Esophagus squamous epithelium (tissue), 5 donors: ENCODE results near the gene TOR4A. TPM values are rescaled to one million over a fixed set of nuclear protein-coding genes. Genes with fewer than 3 reads are reported as not detected.
A peak's percentile ranks its signal among the peaks of the same experiment; 100 is the strongest.

Experiments
- DNase-seq: peaks from one replicate; lab custom pipeline; 2025; lab: John Stamatoyannopoulos, UW
- H3K27ac ChIP-seq, 4 donors: fragments of 200-600 bp; sonication (generic); one replicate each; pipeline ENCODE4 v1.5.1; 2016 to 2019; ENCODE audit warnings: mild to moderate bottlenecking in 1 of 4
- H3K27me3 ChIP-seq, 4 donors: fragments of 200-600 bp; sonication (generic); 1 replicate in 3 of 4; 2 replicates in 1 of 4; pipeline versions ENCODE4 v1.5.1 to v1.6.0; 2017 to 2021; ENCODE audit warnings: antibody characterized with exemption in 1 of 4
- H3K36me3 ChIP-seq, 3 donors: fragments of 200-600 bp; sonication (generic); one replicate each; pipeline ENCODE4 v1.5.1; 2016 to 2019
- H3K4me1 ChIP-seq, 3 donors: fragments of 200-600 bp; sonication (generic); one replicate each; pipeline ENCODE4 v1.5.1; 2017 to 2019
- H3K4me3 ChIP-seq, 4 donors: fragments of 200-600 bp; sonication (generic); 1 replicate in 3 of 4; 2 replicates in 1 of 4; pipeline ENCODE4 v1.5.1; 2016 to 2019; ENCODE audit warnings: mild to moderate bottlenecking in 2 of 4, moderate library complexity in 1 of 4
- H3K9me3 ChIP-seq, 3 donors: fragments of 200-600 bp; sonication (generic); one replicate each; pipeline ENCODE4 v1.5.1; 2016 to 2019
- POLR2A ChIP-seq, 4 donors: fragments of 450-650 bp; IDR thresholded peaks; one replicate each; pipeline ENCODE4 v1.6.1; 2017; ENCODE audit warnings: antibody characterized with exemption in 4 of 4, mild to moderate bottlenecking in 4 of 4, moderate library complexity in 3 of 4
- WGBS, 2 donors: methylation state at CpG; one replicate each; pipeline ENCODE4 v1.1.5; 2018; 5-methylcytosine and 5-hydroxymethylcytosine counted together
- intact Hi-C: fragments of 100-400 bp; cut with DNase I; formaldehyde crosslinking; loops from one replicate; pipeline ENCODE4 v1.15.0; 2022
- total RNA-seq, 4 donors: library from RNA; depleted of rRNA; stranded (reverse); fragments of >200 nt; gene quantifications; one replicate each; pipeline ENCODE4 v1.1.0, GENCODE V29; 2016
- TF ChIP-seq, protein P1 (sequence below), 6 experiments: fragments of 450-650 bp in 4 of 6; fragments of 200-600 bp in 2 of 6; sonication (generic) in 2 of 6; IDR thresholded peaks; one replicate each; pipeline ENCODE4 v1.5.1; 2016 to 2019; ENCODE audit warnings: antibody characterized with exemption in 6 of 6, mild to moderate bottlenecking in 4 of 6, moderate library complexity in 4 of 6
- donor health status: DM: yes; HTN: yes; CAD: no.

The TOR4A gene
- total RNA-seq, 4 donors from 2014 or later = 8.8 to 17.5 (median 13.5) TPM

DNA sequence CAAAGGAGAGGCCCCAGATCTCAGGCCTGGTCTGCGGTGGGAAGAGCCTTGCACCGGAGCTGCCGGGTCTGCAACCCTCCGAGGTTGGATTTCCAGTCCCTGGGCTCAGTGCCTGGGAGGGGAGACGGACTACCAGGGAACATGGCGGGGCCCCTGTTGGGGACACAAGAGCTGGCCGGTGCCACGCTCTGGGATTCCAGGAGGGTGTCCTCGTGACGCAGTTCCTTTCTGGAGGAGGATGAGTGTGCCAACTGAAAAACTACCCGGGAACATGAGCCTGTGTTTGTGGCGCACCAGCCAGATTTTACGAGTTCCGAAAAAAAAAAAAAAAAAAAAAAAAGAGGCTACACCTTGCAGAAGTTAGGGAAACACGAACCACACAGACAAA is 15.6 kb downstream of the TOR4A start:
- no peak for DNase-seq
- 55 to 67% methylated on average over 7 to 8 of the region's 15 CpGs for WGBS, 2 donors
- intact Hi-C loops = loop anchor here (10.0 kb wide), 1 partner anchor 142 kb away; no protein-coding TSS in a partner anchor
- TF ChIP-seq POLR2A (IDR thresholded peaks at IDR 0.05) = no peak
- TF ChIP-seq, protein P1, sequence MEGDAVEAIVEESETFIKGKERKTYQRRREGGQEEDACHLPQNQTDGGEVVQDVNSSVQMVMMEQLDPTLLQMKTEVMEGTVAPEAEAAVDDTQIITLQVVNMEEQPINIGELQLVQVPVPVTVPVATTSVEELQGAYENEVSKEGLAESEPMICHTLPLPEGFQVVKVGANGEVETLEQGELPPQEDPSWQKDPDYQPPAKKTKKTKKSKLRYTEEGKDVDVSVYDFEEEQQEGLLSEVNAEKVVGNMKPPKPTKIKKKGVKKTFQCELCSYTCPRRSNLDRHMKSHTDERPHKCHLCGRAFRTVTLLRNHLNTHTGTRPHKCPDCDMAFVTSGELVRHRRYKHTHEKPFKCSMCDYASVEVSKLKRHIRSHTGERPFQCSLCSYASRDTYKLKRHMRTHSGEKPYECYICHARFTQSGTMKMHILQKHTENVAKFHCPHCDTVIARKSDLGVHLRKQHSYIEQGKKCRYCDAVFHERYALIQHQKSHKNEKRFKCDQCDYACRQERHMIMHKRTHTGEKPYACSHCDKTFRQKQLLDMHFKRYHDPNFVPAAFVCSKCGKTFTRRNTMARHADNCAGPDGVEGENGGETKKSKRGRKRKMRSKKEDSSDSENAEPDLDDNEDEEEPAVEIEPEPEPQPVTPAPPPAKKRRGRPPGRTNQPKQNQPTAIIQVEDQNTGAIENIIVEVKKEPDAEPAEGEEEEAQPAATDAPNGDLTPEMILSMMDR (IDR thresholded peaks at IDR 0.05) = no peak
- H3K27ac ChIP-seq = no peak overlapping the region
- no peak overlapping the region for H3K4me3 ChIP-seq
- peaks cover 15 to 46% (median 21%) of the 10 kb centered on the region in 3 donors for H3K4me1 ChIP-seq
- peaks cover 0 to 7% (median 5%) of the 10 kb centered on the region in 3 donors for H3K9me3 ChIP-seq
- peaks cover 0 to under 1% (median 0%) of the 10 kb centered on the region in 3 donors for H3K36me3 ChIP-seq
- H3K27me3 ChIP-seq = peaks cover 0 to 62% (median 1%) of the 10 kb centered on the region in 4 donors

DNA sequence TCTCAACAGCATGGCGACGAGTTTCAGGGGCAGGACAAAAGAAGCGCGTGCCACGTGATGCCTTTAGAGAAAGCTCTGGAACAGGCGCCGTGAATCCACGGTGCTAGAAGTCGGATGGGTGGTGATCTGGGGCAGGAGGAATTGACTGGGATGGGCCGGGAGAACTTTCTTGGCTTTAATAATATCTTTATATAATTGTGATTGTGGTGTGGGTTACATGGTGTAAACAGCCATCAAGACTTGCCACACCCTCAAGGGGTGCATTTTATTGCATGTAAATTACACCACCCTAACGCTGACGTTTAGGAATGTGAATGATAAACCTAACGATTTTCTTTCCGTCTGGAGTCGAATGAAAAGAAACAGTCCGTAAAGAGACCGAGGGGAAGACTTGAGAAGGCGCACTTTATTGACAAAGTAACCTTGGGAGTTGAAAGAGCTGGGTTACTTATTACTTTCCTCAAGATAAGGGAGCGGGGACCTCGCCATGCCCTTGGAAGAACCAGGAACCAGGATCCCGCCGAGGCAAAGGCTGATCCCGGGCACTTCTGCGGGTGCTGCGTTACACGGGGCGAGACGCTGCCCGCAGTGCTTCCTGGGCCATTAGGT is 16.1 kb downstream of the TOR4A start:
- H3K4me1 ChIP-seq = peaks cover 17 to 51% (median 21%) of the 10 kb centered on the region in 3 donors
- TF ChIP-seq, protein P1 (IDR thresholded peaks at IDR 0.05) = no peak
- TF ChIP-seq POLR2A (IDR thresholded peaks at IDR 0.05) = no peak
- peaks cover 0 to 6% (median 0%) of the 10 kb centered on the region in 3 donors for H3K36me3 ChIP-seq
- peak overlapping the region in 3 of 4 donors; percentile 8 to 24 (median 11) for H3K4me3 ChIP-seq
- DNase-seq = no peak
- no peak overlapping the region for H3K27ac ChIP-seq
- peaks cover 0 to 7% (median 5%) of the 10 kb centered on the region in 3 donors for H3K9me3 ChIP-seq
- intact Hi-C loops = loop anchor here (10.0 kb wide), 1 partner anchor 141 kb away; no protein-coding TSS in a partner anchor
- WGBS, 2 donors = 37 to 59% methylated on average over 20 to 26 of the region's 29 CpGs
- peaks cover 0 to 67% (median 1%) of the 10 kb centered on the region in 4 donors for H3K27me3 ChIP-seq

DNA sequence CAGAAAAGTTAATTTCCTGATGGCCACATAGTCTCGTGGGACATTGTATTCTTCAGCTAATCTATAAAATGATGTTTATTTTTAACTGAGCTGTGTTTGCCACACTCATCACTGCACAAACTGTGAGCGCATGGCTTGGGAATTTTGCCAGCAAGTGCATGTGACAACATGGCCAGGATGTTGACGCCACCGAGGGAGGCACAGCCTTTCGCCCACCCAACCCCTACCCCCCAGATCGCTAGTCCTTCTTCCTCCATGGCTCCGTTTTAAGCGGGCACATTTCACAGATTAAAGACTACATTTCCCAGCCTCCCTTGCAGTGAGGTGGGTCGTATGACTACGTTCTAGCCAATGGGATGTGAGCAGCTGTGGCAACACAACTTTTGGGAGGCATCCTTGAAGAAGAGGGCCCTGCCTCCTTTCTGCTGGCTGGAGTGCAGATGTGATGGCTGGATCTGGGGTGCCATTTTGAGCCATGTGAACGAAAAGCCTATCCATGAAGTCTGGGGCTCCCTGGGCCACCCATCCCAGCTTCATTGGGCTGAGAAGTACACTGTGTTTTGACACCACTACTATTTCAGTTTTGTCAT is 16.7 kb downstream of the TOR4A start:
- no peak for DNase-seq
- no peak overlapping the region for H3K27ac ChIP-seq
- 26 to 37% methylated on average over 10 of the region's 11 CpGs for whole genome bisulfite sequencing, 2 donors
- H3K27me3 ChIP-seq = peaks cover 0 to 73% (median 2%) of the 10 kb centered on the region in 4 donors
- peaks cover 21 to 57% (median 22%) of the 10 kb centered on the region in 3 donors for H3K4me1 ChIP-seq
- intact Hi-C loops = loop anchor here (10.0 kb wide), 1 partner anchor 141 kb away; no protein-coding TSS in a partner anchor
- H3K9me3 ChIP-seq = peaks cover 0 to 7% (median 5%) of the 10 kb centered on the region in 3 donors
- TF ChIP-seq, protein P1 (IDR thresholded peaks at IDR 0.05) = no peak
- TF ChIP-seq POLR2A (IDR thresholded peaks at IDR 0.05) = no peak
- H3K4me3 ChIP-seq = peak overlapping the region in 3 of 4 donors; percentile 8 to 24 (median 11)
- peaks cover 0 to 12% (median 0%) of the 10 kb centered on the region in 3 donors for H3K36me3 ChIP-seq

DNA sequence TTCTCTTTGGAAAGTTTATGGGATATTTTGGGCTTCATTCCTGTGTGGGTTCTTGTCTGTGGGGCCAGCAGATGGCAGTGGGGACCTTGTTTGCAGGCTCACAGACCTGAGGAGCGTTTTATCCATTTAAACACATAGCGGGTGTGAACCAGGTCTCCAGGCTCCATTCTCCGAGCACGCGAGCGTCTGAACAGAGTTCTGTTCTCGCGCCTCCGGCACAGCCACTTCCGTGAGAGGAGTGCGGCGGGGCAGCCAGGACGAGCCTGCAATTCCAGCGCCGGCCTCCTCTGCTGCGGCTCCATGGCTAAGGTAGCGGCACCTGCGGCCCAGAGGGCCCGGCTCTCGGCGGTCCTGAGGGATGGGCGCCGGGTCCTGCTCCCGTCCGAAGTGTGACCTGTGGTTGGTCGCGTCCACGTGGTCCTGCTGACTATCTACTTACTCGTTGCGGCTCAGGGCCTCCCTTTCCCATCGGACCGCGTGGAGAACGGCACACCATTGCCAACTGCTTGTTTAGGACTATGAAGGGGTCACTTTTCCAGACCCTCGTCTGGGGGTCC is 17.2 kb downstream of the TOR4A start:
- peaks cover 21 to 63% (median 25%) of the 10 kb centered on the region in 3 donors for H3K4me1 ChIP-seq
- peaks cover 0 to 7% (median 5%) of the 10 kb centered on the region in 3 donors for H3K9me3 ChIP-seq
- no peak for TF ChIP-seq POLR2A (IDR thresholded peaks at IDR 0.05)
- TF ChIP-seq, protein P1 (IDR thresholded peaks at IDR 0.05) = peak in 2 of 6 experiments; percentile 18 to 29
- intact Hi-C loops = loop anchor here (5.0 to 10.0 kb wide), 2 partner anchors 113 to 140 kb away; no protein-coding TSS in a partner anchor
- H3K36me3 ChIP-seq = peaks cover 0 to 15% (median 0%) of the 10 kb centered on the region in 3 donors
- WGBS, 2 donors = 22% methylated on average over 6 to 21 of the region's 35 CpGs
- peaks cover 0 to 78% (median 4%) of the 10 kb centered on the region in 4 donors for H3K27me3 ChIP-seq
- DNase-seq = no peak
- H3K27ac ChIP-seq = peak overlapping the region in 1 of 4 donors; percentile 85
- peak overlapping the region; percentile 29 to 71 (median 50) for H3K4me3 ChIP-seq
